Esophagus squamous epithelium (tissue), 5 donors: ENCODE measurements around the gene RCAN3. TPM values are rescaled to one million over a fixed set of nuclear protein-coding genes. Genes with fewer than 3 reads are reported as not detected.
"Not testable (repeated sequence)": the region's sequence is repeated elsewhere in the genome, so short reads cannot be mapped to it uniquely, and the experiment has no call there.

Experiments
- DNase-seq: peaks from one replicate; lab custom pipeline; 2025; lab: John Stamatoyannopoulos, UW
- H3K27ac ChIP-seq, 4 donors: fragments of 200-600 bp; sonication (generic); one replicate each; pipeline ENCODE4 v1.5.1; 2016 to 2019; ENCODE audit warnings: mild to moderate bottlenecking in 1 of 4
- H3K27me3 ChIP-seq, 4 donors: fragments of 200-600 bp; sonication (generic); 1 replicate in 3 of 4; 2 replicates in 1 of 4; pipeline versions ENCODE4 v1.5.1 to v1.6.0; 2017 to 2021; ENCODE audit warnings: antibody characterized with exemption in 1 of 4
- H3K36me3 ChIP-seq, 3 donors: fragments of 200-600 bp; sonication (generic); one replicate each; pipeline ENCODE4 v1.5.1; 2016 to 2019
- H3K4me1 ChIP-seq, 3 donors: fragments of 200-600 bp; sonication (generic); one replicate each; pipeline ENCODE4 v1.5.1; 2017 to 2019
- H3K4me3 ChIP-seq, 4 donors: fragments of 200-600 bp; sonication (generic); 1 replicate in 3 of 4; 2 replicates in 1 of 4; pipeline ENCODE4 v1.5.1; 2016 to 2019; ENCODE audit warnings: mild to moderate bottlenecking in 2 of 4, moderate library complexity in 1 of 4
- H3K9me3 ChIP-seq, 3 donors: fragments of 200-600 bp; sonication (generic); one replicate each; pipeline ENCODE4 v1.5.1; 2016 to 2019
- POLR2A ChIP-seq, 4 donors: fragments of 450-650 bp; IDR thresholded peaks; one replicate each; pipeline ENCODE4 v1.6.1; 2017; ENCODE audit warnings: antibody characterized with exemption in 4 of 4, mild to moderate bottlenecking in 4 of 4, moderate library complexity in 3 of 4
- WGBS, 2 donors: methylation state at CpG; one replicate each; pipeline ENCODE4 v1.1.5; 2018; 5-methylcytosine and 5-hydroxymethylcytosine counted together
- intact Hi-C: fragments of 100-400 bp; cut with DNase I; formaldehyde crosslinking; loops from one replicate; pipeline ENCODE4 v1.15.0; 2022
- total RNA-seq, 4 donors: library from RNA; depleted of rRNA; stranded (reverse); fragments of >200 nt; gene quantifications; one replicate each; pipeline ENCODE4 v1.1.0, GENCODE V29; 2016
- TF ChIP-seq, protein P1 (sequence below), 6 experiments: fragments of 450-650 bp in 4 of 6; fragments of 200-600 bp in 2 of 6; sonication (generic) in 2 of 6; IDR thresholded peaks; one replicate each; pipeline ENCODE4 v1.5.1; 2016 to 2019; ENCODE audit warnings: antibody characterized with exemption in 6 of 6, mild to moderate bottlenecking in 4 of 6, moderate library complexity in 4 of 6
- donor health status: DM: yes; HTN: yes; CAD: no.

RCAN3 gene
- total RNA-seq, 4 donors from 2014 or later: 14.4 to 24.1 (median 18.6) TPM

DNA sequence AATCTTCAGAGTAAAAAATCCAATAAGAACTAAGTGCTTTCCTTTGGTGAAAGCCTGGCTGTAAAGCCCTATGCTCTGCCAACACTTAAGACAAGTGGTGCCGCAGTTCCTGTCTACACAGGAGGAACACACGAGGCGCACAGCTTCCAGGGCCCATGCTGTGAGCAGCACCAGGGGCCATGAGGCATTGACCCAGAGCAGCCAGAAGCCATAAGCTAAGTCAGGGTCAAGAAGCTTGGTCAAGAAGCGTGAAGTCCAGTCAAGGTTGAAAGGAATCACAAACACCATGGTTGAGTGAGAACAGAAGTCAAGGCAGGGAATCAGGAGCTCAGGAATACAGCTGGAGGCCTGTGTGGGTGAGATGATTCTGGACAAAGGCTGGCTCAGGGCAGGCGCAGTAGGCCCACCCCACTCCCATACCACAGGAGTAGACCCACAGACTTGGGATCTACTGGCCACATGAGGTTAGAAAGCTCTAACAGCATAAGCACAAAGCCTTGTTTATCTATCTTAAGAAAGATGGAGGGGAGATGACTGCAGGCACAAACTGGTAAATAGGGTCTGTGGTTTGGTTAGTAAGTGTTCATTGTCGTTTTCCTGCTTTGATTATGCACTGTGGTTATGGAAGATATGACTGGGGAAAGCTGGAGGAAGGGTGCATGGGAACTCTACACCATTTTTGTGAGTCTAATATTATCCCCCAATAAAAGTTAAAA, 42.9 kb upstream of the RCAN3 start:
- no peak overlapping the region for H3K27ac ChIP-seq
- peaks cover 0 to 100% (median 7%) of the 10 kb centered on the region in 3 donors for H3K36me3 ChIP-seq
- no peaks in the 10 kb centered on the region for H3K27me3 ChIP-seq
- DNase-seq: no peak
- H3K4me1 ChIP-seq: no peaks in the 10 kb centered on the region
- 88 to 98% methylated on average over 5 to 6 of the region's 6 CpGs for WGBS, 2 donors
- H3K4me3 ChIP-seq: no peak overlapping the region
- no peaks in the 10 kb centered on the region for H3K9me3 ChIP-seq
- intact Hi-C loops: no loop called here
- TF ChIP-seq, protein P1, sequence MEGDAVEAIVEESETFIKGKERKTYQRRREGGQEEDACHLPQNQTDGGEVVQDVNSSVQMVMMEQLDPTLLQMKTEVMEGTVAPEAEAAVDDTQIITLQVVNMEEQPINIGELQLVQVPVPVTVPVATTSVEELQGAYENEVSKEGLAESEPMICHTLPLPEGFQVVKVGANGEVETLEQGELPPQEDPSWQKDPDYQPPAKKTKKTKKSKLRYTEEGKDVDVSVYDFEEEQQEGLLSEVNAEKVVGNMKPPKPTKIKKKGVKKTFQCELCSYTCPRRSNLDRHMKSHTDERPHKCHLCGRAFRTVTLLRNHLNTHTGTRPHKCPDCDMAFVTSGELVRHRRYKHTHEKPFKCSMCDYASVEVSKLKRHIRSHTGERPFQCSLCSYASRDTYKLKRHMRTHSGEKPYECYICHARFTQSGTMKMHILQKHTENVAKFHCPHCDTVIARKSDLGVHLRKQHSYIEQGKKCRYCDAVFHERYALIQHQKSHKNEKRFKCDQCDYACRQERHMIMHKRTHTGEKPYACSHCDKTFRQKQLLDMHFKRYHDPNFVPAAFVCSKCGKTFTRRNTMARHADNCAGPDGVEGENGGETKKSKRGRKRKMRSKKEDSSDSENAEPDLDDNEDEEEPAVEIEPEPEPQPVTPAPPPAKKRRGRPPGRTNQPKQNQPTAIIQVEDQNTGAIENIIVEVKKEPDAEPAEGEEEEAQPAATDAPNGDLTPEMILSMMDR (IDR thresholded peaks at IDR 0.05): no peak
- no peak for TF ChIP-seq POLR2A (IDR thresholded peaks at IDR 0.05)

DNA sequence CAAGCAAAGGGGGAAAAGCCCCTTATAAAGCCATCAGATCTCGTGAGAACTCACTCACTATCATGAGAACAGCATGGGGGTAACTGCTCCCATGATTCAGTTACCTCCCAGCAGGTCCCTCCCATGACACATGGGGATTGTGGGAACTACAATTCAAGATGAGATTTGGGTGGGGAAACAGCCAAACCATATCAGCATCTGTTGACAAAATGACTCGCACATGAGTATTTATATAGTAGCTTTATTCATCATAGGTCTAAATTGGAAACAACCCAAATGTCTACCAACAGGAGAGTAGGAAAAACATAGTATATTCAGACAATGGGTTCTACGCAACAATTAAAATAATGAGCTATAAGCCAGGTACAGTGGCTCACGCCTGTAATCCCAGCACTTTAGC, 40.5 kb upstream of the RCAN3 start:
- DNase-seq, H3K4me1 ChIP-seq, H3K4me3 ChIP-seq, H3K27me3 ChIP-seq, intact Hi-C loops, H3K9me3 ChIP-seq, H3K27ac ChIP-seq: not testable (repeated sequence)
- H3K36me3 ChIP-seq: peaks cover 0 to 100% (median 7%) of the 10 kb centered on the region in 3 donors
- 64 to 78% methylated on average over 3 to 4 of the region's 4 CpGs for WGBS, 2 donors

DNA sequence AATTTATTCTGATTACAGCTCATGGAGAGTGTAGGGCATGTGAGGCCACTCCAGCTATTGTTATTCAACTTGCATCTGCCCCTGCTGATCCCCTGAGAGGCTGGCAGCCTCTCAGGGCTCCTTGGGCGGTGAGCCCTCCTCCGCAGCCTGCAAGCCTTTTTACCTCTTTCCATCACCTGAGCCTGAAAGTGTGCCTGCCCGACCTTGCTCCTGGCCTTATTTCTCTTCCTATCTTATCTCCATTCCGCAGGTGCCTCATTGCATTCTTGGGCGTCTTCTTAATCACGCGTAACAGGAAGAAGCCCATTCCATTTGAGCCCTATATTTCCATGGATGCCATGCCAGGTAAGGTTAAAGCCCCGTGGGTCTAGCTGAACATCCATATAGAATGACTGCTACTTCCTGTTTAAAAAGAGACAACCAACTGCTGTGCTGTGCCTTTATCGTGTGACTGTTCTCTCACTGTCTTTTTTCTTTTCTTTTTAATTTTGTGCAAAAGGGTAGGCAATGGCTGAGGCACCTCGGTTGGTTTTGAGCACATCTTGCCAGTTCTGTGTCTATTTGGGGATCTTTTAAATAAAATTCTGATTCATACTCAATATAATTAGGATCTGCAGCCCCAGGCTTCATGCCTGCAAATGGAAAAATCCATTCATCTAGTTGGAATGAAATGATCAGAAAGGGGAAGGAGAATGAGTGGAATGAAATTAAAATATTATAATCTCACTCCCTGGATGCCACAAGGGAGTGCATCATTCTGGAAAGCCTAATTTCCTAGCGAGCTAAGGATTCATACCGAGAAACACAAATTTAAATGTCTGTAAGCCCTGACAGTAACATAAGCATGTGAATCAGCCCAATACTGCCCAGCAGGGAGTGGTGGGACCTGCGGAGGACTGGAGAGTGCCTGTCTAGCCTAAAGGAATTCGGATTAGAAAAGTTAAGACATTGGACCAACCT, 38.6 kb upstream of the RCAN3 start:
- Histone ChIP-seq H3K27ac (no peak overlapping the region), H3K36me3 (peaks cover 0 to 100% (median 3%) of the 10 kb centered on the region in 3 donors), H3K4me1 (peaks cover 0 to 2% (median 0%) of the 10 kb centered on the region in 3 donors), H3K9me3 (no peaks in the 10 kb centered on the region), H3K27me3 (no peaks in the 10 kb centered on the region), H3K4me3 (no peak overlapping the region)
- DNase-seq: no peak
- TF ChIP-seq POLR2A (IDR thresholded peaks at IDR 0.05): no peak
- TF ChIP-seq, protein P1 (IDR thresholded peaks at IDR 0.05): no peak
- WGBS, 2 donors: 72 to 74% methylated on average over 14 of the region's 14 CpGs
- intact Hi-C loops: no loop called here

DNA sequence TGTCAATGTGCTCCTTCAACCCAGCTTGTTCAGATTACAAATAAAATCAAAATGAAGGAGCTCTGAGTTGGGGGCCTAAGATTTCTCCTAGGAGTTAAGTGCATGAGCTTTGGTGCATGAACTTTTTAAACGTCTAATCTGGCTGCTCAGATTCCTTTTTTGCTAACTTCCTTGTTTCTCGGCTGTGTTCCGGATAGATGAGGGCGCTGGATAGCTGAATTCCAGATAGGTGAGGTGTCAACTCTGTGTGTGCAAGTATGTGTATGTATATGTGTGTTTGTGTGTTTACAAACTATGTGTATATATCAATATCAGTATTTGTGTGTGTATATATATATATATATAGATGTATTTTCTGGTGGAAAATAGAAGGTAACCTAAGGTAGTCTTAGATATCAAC, 37.5 kb upstream of the RCAN3 start:
- intact Hi-C loops: no loop called here
- WGBS, 2 donors: 66 to 73% methylated on average over 4 of the region's 4 CpGs
- TF ChIP-seq, protein P1 (IDR thresholded peaks at IDR 0.05): no peak
- no peak for TF ChIP-seq POLR2A (IDR thresholded peaks at IDR 0.05)
- Histone ChIP-seq H3K9me3 (no peaks in the 10 kb centered on the region), H3K4me1 (peaks cover 0 to 2% (median 0%) of the 10 kb centered on the region in 3 donors), H3K27ac (no peak overlapping the region), H3K4me3 (no peak overlapping the region), H3K27me3 (no peaks in the 10 kb centered on the region), H3K36me3 (peaks cover 0 to 100% (median 3%) of the 10 kb centered on the region in 3 donors)
- DNase-seq: no peak

DNA sequence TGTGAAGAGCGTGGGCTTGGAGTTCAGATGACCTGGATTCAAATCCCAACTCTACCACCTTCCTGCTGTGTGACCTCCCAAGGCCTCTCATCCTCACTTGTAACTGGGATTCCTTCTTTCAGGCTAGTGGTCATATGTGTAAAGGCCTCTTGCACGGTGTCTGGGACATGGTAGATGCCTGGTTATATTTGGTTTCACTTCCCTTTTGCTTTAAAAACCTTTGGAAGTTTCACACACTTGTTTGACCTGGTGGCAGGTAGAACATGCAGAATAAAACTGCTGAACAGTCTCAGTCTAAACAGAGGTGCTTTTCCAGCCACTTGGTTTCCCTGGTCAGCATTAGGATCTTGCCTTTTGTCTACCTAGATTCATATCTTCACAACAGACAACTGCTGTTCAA, 37.0 kb upstream of the RCAN3 start:
- DNase-seq: no peak
- 80 to 91% methylated on average over 2 of the region's 2 CpGs for WGBS, 2 donors
- H3K9me3 ChIP-seq: no peaks in the 10 kb centered on the region
- H3K27ac ChIP-seq: no peak overlapping the region
- H3K4me1 ChIP-seq: peaks cover 0 to 2% (median 0%) of the 10 kb centered on the region in 3 donors
- intact Hi-C loops: no loop called here
- H3K4me3 ChIP-seq: no peak overlapping the region
- TF ChIP-seq, protein P1 (IDR thresholded peaks at IDR 0.05): no peak
- TF ChIP-seq POLR2A (IDR thresholded peaks at IDR 0.05): no peak
- H3K27me3 ChIP-seq: no peaks in the 10 kb centered on the region
- H3K36me3 ChIP-seq: peaks cover 0 to 100% (median 3%) of the 10 kb centered on the region in 3 donors
